OCI-LY3 (cell line): ENCODE results near the gene STMN3.

Experiments
- H2AFZ ChIP-seq: fragments of 200-600, 300-600 bp; shearing (Covaris generic); 2 replicates; pipeline ENCODE4 v1.6.0; 2014; ENCODE audit warnings: antibody characterized with exemption, low read depth, low read length
- H3K27ac ChIP-seq: fragments of 200-600, 300-600 bp; sonication (generic); 2 replicates; pipeline ENCODE4 v1.5.1; 2014; ENCODE audit warnings: mild to moderate bottlenecking, low read length, moderate library complexity, mixed read lengths
- H3K27me3 ChIP-seq: fragments of 200-600, 300-600 bp; sonication (generic); 2 replicates; pipeline ENCODE4 v1.6.1; 2014; ENCODE audit warnings: low read depth, low read length, mixed read lengths
- H3K36me3 ChIP-seq: fragments of 200-600, 300-600 bp; sonication (generic); replicated peaks from 2 replicates; pipeline ENCODE3; 2014; ENCODE audit warnings: low read depth, low read length, mixed read lengths
- H3K4me1 ChIP-seq: fragments of 300-600, 200-600 bp; sonication (generic); 2 replicates; pipeline ENCODE4 v1.6.1; 2014; ENCODE audit warnings: low read length, mixed read lengths
- H3K4me2 ChIP-seq: fragments of 200-600, 300-600 bp; sonication (generic); 2 replicates; pipeline ENCODE4 v1.6.1; 2014; ENCODE audit warnings: low read length, mixed read lengths
- H3K4me3 ChIP-seq: fragments of 300-600, 200-600 bp; sonication (generic); 2 replicates; pipeline ENCODE4 v1.5.1; 2014; ENCODE audit warnings: antibody characterized with exemption, mild to moderate bottlenecking, low read length, moderate library complexity
- H3K79me2 ChIP-seq: fragments of 300-600, 200-600 bp; shearing (Covaris generic); 2 replicates; pipeline ENCODE4 v1.6.1; 2014; ENCODE audit warnings: mild to moderate bottlenecking, low read length, mixed read lengths
- H3K9ac ChIP-seq: fragments of 300-600, 200-600 bp; shearing (Covaris generic); 2 replicates; pipeline ENCODE4 v1.6.0; 2014; ENCODE audit warnings: mild to moderate bottlenecking, low read length, moderate library complexity
- H3K9me3 ChIP-seq: fragments of 200-600, 300-600 bp; shearing (Covaris generic); 2 replicates; pipeline ENCODE4 v1.6.1; 2014; ENCODE audit warnings: low read length, mixed read lengths; ENCODE audit not compliant: insufficient read depth
- H4K20me1 ChIP-seq: fragments of 200-600, 300-600 bp; sonication (generic); 2 replicates; pipeline ENCODE4 v1.6.1; 2016; ENCODE audit warnings: low read length, mixed read lengths; ENCODE audit not compliant: insufficient read depth
- EZH2phosphoT487 ChIP-seq: fragments of 200-600 bp; shearing (Covaris generic); IDR thresholded peaks from 2 replicates; pipeline ENCODE4 v1.6.1; 2018; ENCODE audit warnings: antibody characterized with exemption, mixed run types, low read depth
- TF ChIP-seq, protein P1 (sequence below): fragments of 200-600, 300-600 bp; sonication (generic); IDR thresholded peaks from 2 replicates; pipeline ENCODE4 v1.5.1; 2014; ENCODE audit warnings: antibody characterized with exemption, low read length, low read depth

The STMN3 gene

DNA sequence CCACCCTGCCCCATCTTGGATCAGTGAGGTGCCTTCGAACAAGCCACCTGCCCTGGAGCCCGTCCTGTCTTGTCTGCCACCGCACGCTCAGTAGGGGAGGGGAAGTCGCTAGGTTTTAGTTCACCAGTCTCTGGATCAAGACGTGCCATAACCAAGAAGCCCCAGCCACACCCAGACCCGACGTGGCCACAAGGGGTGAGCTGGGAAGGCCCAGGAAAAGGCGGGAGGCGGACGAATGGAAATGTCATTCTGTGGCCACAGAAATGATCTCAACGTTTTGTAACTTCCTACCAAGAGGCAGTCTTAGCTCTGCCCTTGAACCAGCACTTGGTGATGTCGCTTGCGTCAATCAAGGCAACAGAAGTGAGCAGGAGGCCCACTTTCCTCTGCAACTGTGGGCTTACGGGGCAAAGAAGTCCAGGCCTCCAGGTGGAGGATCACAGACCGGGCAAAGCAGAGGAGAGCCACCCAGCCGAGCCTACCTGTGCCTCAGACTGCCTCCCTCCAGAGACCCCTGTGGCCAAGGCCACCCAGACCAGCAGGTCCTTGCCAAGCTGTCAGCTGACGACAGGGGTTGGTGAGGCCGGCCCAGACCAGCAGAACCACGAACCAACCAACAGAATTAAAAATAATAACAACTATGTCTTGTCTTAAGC, 40.8 kb downstream of the STMN3 start:
- no peak overlapping the region for H3K4me2 ChIP-seq
- H2AFZ ChIP-seq: no peak overlapping the region
- H3K79me2 ChIP-seq: peaks cover 15% of the 10 kb centered on the region; the same call in 1 of the 2 replicates
- no peaks in the 10 kb centered on the region for H3K9me3 ChIP-seq
- no peak overlapping the region for H3K27ac ChIP-seq
- no peaks in the 10 kb centered on the region for H3K27me3 ChIP-seq
- H4K20me1 ChIP-seq: no peaks in the 10 kb centered on the region
- no peak overlapping the region for H3K9ac ChIP-seq
- H3K4me1 ChIP-seq: no peaks in the 10 kb centered on the region
- peaks cover 14% of the 10 kb centered on the region for H3K36me3 ChIP-seq
- TF ChIP-seq EZH2phosphoT487: no peak
- TF ChIP-seq, protein P1, sequence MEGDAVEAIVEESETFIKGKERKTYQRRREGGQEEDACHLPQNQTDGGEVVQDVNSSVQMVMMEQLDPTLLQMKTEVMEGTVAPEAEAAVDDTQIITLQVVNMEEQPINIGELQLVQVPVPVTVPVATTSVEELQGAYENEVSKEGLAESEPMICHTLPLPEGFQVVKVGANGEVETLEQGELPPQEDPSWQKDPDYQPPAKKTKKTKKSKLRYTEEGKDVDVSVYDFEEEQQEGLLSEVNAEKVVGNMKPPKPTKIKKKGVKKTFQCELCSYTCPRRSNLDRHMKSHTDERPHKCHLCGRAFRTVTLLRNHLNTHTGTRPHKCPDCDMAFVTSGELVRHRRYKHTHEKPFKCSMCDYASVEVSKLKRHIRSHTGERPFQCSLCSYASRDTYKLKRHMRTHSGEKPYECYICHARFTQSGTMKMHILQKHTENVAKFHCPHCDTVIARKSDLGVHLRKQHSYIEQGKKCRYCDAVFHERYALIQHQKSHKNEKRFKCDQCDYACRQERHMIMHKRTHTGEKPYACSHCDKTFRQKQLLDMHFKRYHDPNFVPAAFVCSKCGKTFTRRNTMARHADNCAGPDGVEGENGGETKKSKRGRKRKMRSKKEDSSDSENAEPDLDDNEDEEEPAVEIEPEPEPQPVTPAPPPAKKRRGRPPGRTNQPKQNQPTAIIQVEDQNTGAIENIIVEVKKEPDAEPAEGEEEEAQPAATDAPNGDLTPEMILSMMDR: no peak
- no peak overlapping the region for H3K4me3 ChIP-seq

DNA sequence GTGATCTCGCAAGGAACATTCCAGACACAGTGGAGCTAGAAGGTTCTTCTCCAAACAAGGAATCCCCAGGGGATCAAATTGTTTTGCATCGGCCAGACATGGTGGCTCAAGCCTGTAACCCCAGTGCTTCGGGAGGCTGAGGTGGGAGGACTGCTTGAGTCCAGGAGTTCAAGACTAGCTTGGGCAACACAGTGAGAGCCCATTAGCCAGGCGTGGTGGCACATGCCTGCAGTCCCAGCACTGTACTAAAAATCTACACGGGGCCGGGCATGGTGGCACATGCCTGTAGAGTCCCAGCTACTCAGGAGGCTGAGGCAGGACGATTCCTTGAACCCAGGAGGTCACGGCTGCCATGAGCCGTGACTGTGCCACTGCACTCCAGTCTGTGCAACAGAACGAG, 41.6 kb downstream of the STMN3 start:
- H3K36me3 ChIP-seq: peaks cover 11% of the 10 kb centered on the region
- no peak overlapping the region for H3K4me3 ChIP-seq
- H4K20me1 ChIP-seq: no peaks in the 10 kb centered on the region
- no peak overlapping the region for H2AFZ ChIP-seq
- no peaks in the 10 kb centered on the region for H3K27me3 ChIP-seq
- H3K9ac ChIP-seq: no peak overlapping the region
- TF ChIP-seq EZH2phosphoT487: no peak
- TF ChIP-seq, protein P1: no peak
- no peaks in the 10 kb centered on the region for H3K4me1 ChIP-seq
- H3K4me2 ChIP-seq: no peak overlapping the region
- H3K79me2 ChIP-seq: peaks cover 17% of the 10 kb centered on the region; the same call in 1 of the 2 replicates
- H3K27ac ChIP-seq: no peak overlapping the region
- no peaks in the 10 kb centered on the region for H3K9me3 ChIP-seq

DNA sequence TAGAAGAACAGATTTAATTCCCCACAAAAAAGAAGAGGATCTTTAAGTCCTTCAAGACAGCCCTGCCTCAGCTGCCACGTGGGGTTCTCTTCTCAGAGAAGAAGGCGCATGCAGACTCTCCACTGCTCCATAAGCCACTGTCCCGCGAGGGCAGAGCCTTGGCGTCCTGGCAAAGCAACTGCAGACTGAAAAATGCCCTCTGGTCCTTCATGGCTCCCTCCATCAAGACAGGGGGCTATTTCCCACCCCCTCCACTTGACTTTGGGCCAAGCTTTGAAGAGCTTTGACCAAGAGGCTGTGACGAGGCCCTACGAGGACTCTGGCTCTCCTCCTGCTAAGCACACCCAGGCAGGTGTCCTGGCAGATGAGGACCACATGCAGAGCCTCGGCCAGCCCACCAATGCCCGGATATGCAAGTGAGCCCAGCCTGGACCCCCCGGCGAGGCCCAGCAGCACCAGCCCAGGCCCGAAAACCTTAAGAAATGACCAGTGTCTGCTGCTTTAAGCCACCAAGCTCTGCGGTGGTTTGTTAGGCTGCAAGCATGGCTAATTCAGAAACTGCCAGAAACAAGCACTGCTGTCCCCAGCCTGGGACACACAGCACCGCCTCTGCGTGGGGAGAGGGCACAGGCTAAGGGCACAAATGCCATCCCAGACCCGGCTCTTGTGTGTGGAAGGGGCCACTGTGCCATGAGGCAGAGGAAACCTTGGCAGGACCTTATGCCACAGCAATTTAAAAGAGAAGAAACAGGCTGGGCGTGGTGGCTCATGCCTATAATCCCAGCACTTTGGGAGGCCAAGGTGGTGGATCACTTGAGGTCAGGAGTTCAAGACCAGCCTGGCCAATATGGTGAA, 42.4 kb downstream of the STMN3 start:
- Histone ChIP-seq H3K36me3 (peaks cover 10% of the 10 kb centered on the region), H3K27ac (no peak overlapping the region), H3K27me3 (no peaks in the 10 kb centered on the region), H3K4me3 (no peak overlapping the region), H2AFZ (no peak overlapping the region), H3K4me2 (no peak overlapping the region), H3K9me3 (no peaks in the 10 kb centered on the region), H3K4me1 (no peaks in the 10 kb centered on the region), H4K20me1 (no peaks in the 10 kb centered on the region), H3K79me2 (peaks cover 18% of the 10 kb centered on the region; the same call in 1 of the 2 replicates), H3K9ac (no peak overlapping the region)
- TF ChIP-seq, protein P1: no peak
- no peak for TF ChIP-seq EZH2phosphoT487

DNA sequence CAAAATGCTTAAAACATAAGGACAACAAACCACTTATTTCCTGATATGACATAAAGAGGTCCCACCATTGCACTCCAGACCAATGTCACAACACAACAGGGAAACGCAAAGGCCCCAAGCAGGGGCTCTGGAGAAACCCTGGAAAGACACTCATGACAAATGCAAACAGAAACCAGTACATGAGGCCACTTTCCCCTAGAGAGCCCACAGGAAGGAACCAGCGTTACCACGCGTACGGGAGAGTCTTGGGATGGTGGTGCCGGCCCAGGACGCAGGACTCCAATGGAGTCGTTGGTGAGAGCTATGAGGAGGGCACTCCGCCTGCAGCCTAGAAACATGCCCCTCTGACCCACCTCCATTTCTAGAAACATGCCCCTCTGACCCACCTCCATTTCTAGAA, 46.5 kb downstream of the STMN3 start:
- Histone ChIP-seq H3K36me3 (peaks cover 21% of the 10 kb centered on the region), H3K9ac (no peak overlapping the region), H3K79me2 (peaks cover 12% of the 10 kb centered on the region; the same call in 1 of the 2 replicates), H4K20me1 (no peaks in the 10 kb centered on the region), H3K4me1 (peaks cover 9% of the 10 kb centered on the region), H3K4me2 (no peak overlapping the region), H3K27ac (no peak overlapping the region), H3K4me3 (no peak overlapping the region), H3K9me3 (no peaks in the 10 kb centered on the region), H2AFZ (no peak overlapping the region), H3K27me3 (no peaks in the 10 kb centered on the region)
- TF ChIP-seq, protein P1: no peak
- TF ChIP-seq EZH2phosphoT487: no peak
